ENCODE results near the gene CAPZB.

Gene CAPZB

DNA sequence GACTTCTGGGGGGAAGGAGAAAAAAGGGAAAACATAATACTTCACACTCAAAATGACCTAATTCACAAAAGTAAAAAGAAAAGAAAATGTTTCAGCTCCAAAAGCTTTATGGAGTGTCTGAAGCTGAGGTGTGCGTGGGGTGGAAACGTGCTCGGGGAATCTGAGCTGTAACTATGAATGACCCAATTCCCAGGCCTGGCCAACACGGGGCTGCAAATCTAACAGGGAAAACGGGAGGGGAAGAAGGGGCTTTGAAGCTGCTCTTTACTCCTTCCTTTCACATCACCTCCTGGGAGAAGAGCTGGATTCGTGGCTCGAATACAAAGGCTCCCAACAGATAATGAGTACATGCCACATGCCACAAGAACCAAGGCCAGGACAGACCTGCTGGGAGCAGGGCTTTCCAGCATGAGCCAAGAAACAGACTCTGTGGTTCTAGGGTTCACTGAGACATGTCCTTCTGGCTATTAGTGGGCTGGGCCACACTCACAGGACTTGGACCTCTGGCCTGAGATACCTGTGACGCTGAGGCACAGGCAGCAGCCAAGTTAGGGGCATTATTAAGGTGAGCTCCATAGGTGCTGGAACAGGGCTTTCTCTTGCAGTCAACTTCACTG is 121.7 kb downstream of the CAPZB start:
- DNase-seq: no peak

DNA sequence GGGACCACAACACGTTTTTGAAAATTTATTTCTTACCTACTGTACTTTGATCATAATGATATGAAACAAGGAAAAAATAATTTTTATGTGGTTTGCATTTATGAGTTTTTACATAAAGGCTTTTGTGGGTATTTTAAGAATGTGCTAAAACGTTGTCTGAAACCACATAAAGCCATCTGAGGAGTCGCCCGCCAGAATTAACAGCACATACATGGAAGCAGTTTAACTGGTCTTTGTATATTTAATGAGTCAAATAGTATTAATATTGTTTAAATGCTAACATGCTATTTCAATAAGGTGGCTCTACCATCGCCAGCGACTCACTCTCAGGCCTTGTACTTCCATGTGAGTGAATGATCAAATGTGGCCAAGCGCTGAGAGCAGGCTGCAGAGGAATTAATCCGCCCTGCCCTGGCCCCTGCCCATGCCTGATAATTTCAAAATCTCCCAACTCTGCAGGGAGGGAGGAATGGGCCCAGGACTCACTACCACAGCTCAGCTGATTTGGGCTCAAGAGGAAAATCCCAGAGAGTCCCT is 123.7 kb downstream of the CAPZB start:
- DNase-seq: no peak

DNA sequence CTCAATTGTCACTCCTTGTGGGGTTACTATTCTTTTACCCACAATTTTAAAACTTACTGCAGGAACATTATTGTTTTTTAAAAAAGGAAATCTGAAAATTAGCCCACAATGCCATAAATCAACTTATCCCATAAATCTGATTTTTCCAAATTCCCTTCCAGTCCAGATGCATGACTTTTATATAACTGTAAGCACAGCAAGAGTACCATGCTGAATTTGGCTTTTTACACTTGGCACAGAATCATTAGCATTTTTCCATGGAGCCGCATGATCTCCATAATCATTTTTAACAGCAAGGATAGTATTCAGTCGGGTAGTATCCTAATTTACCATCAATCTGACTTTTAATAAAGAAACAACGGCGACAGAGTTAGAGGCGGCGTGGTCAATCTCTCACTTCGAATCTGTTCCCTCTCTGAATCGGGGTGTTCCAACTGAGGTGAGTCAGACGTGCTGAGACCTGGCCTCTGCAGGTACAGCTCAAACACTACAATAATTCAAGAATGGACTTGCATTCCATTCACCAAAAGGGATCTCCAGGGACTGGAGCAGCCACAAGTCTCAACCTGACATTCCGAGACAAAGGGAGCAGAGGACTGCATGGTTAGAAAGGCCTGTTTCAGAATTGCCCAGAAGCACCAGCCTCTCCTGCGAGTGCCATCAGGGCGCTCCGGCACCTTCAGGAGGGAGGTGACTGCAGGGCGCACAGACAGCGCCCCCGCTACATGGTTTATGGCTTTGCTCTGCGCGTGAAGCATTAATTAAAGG is 124.3 kb downstream of the CAPZB start:
- DNase-seq: no peak

DNA sequence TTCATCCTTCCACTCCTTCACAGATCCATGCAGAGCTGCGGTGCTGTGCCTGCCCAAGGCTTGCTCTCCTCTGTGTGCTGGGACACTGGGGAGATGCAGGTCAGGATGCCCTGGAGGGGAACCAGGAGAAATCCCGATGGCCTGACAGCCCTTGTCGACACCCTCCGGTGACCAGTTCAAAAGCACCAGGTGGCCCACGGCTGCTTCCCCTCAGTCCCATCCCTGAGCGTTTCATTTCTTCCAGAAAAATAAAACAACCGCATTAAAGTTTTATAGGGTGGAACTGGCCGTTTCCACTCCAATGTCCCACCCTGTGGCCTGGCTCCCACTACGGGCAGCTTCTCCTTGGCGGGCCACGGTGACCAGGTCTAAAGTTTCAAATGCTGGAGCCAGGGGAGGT is 124.9 kb downstream of the CAPZB start:
- no peak for DNase-seq

DNA sequence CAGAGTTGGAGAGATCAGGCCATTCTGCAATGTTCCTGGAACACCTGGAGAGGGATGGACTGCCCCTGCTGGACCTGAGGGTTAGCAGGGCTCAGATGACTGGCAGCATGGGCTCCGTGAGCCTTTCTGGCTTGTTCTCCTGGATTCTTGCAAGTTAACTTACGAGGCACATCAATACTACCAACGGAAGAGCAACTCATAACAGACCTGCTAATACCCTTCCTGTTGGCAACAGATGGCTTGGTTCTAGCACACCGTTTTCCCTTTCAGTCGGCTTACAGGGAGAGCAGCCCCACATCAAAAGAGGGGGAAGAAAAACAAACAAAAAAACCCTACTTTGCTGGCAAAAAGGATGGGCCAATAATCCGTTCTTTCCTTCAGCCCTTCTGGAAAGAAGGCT is 125.3 kb downstream of the CAPZB start:
- no peak for DNase-seq

DNA sequence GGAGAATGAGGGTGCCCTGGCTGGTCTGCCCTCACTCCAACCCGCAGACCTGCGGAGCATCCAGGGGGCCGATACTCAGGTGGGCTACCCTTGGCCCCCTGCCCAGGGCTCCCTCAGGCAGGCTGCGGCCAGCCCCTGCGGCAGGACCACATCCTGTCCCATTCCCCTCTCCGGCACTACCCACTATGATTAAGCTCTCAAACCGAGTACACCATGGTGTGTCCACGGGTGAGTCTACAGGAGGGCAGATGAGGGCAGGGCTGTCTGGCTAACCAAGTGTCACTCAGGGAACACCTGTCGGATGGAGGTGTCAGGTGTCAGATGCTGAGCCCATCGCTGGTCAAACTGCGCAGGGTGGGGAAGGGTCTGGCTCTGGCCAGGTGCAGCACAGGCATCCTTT is 126.0 kb downstream of the CAPZB start:
- no peak for DNase-seq

DNA sequence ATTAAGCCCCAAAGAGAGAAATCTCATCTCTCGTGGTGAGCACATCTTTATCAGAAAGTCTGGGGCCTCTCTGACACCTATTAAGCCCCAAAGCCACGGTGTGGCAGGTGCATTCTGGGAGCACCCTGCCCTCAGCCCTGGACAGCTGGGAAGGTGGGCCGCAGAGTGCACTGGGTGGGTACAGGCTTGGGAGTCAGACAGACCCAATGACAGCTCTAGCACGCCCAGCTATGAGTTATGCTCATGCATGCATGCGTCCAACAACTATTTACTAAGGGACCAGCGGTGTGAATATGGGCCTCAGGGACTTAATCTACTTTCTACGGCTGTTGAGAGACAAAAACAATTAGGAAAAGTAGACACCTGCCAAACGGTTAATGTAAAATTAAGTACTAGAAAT is 126.6 kb downstream of the CAPZB start:
- no peak for DNase-seq

DNA sequence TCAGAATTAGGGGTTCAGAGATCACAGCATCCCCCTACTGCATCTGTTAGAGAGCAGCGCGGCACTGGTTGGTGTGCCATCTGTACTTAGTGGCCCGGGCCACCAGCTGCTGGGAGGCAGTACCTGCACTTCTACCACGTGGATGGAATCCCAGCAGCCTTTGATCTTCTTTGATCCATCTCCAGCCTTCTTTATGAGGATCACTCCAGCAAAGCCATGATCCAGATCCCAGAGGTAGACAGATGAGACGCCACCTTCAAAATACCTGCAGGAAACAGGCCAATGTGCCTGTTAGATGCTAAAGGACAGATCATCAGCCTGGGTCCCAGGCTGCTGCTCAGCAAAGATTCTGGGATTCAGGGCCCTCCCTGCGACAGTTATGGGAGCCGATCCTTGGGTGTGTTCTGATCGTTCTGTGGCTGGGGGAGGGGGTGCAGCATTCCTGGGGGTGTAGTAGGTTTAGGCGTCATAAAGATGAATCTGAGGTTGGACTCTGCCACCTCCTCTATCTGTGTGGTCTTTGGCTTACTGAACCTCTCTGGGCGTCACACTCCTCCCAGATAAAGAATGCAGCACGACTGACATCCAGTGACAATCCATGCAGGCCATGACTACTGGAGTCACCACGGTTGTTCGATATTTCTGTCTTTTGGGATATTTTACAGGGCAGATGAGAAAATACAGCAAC is 127.9 kb downstream of the CAPZB start:
- DNase-seq: no peak

DNA sequence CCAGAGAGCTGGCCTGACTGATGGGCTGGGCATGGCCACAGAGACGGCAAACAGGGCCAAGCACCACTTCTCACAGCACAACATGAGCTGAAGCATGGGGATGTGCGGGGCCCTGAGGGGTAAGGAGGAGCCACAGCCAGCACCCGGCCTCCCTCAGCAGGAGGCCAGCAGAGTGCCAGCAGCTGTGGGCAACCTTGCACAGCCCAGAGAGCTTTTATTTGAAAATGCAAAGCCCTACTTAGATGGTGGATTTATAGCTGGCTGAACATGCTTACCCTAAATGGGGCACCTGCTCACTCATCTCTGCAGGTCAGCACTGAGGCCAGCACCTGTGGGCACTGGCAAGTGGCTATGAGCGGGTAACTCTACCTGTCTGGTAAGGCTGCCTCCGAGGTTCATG is 129.1 kb downstream of the CAPZB start:
- DNase-seq: no peak

DNA sequence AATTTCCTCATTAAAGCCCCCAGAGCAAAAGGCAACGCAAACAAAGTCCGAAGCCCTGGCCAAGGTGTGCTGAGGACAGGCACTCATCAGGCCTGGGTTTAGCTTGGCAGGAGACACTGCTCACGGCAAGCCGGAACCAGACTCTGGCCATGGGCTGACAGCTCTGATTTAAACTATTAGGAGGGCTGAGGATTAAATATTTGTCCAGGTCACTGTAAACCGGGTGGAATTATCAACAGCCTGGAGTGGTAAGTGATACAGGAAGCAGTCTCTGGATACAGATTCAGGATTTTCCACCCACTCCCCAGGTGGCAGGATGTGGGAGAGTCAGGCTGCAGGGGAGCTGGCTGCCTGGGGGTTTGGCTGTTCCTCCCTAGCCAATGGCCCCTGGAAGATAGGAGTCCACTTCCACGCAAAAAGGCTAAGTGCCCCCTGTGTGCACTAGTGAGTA is 130.8 kb downstream of the CAPZB start:
- no peak for DNase-seq

DNA sequence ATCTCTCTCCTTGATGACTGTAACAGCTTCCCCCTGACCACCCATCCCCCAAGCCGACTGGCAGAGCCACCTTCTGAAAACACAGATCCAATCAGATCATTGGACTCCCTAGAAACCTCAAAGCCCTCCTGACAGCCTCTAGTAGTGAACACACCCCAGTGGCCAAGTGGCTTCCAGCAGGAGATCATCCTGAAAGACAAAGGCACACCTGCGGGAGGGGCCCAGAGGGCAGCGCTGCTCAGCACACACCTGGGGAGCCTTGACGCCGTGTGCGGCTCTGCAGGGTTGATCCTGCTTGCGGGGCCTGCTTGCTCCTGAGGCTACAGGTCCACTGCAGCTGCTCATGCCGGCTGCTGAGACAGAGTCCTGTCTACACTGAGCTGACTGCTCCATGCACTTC is 131.7 kb downstream of the CAPZB start:
- no peak for DNase-seq

DNA sequence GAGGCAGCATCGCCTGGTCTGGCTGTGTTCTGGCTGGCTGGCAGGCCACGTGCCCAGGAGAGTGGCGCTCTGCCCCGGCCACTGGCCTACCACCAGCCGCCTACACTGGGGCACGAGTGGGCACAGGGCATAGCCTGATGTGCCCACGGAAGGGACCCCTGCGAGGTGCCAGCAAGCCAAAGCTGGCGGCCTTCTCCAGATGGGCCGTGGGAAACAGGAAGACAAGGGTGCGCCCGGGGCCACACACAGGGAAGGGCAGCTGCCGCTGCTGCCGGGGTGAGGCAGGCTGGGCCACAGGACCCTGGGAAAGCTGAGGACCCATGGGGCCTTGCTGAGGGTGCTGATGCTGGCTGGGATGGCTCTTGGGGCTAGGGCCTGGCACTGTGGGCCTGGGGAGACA is 132.5 kb downstream of the CAPZB start:
- DNase-seq: no peak

DNA sequence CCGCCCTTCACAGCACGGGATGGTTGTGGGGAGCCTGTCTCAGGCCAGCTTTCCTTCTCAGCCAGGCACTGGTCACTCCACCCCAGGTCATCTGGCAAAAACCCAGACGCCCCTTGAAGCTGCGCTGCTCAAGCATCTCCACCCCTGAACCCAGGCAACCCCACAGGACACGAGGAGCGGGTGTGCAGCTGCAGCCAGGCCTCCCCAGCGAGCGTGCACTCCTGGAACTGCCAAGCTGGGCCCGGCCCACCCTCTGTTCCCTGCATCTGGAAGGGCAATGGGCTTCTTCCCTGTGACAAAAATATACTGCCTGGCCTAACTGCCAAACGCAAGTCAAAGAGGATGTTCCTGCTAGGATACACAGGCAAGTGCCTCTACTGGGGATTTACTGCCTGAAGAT is 133.5 kb downstream of the CAPZB start:
- no peak for DNase-seq

DNA sequence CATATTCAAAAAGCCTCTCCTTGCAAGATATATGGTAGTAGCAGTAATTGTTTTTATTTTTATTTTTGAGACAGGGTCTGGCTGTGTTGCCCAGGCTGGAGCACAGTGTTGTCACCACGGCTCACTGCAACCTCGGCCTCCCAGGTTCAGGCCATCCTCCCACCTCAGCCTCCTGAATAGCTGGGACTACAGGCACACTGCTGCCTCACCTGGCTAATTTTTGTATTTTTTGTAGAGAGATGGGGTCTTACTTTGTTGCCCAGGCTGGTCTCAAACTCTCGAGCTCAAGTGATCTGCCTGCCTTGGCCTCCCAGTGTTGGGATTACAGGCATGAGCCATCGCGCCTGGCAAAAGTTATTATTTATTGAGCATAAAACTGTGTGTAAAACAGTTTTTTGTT is 134.8 kb downstream of the CAPZB start:
- no peak for DNase-seq

DNA sequence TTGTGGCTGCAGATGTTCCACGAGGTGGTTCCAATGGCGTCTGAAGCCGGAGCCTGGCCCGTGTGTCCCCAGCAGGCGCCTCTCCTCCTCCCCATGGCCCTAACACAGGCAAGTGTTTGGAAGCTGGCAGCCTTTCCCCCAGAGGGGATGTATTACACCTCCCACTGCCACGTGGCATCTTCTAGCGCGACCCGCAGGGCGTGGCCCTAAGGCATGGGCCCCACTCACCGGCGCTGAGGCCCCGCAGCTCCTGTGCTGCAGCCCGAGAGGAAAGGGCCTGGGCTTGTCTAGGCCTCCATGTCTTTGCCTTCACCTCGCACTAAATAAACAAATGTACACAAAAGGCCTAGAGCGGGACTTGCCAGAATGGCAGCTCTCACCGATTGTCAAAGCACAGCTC is 135.3 kb downstream of the CAPZB start:
- no peak for DNase-seq

DNA sequence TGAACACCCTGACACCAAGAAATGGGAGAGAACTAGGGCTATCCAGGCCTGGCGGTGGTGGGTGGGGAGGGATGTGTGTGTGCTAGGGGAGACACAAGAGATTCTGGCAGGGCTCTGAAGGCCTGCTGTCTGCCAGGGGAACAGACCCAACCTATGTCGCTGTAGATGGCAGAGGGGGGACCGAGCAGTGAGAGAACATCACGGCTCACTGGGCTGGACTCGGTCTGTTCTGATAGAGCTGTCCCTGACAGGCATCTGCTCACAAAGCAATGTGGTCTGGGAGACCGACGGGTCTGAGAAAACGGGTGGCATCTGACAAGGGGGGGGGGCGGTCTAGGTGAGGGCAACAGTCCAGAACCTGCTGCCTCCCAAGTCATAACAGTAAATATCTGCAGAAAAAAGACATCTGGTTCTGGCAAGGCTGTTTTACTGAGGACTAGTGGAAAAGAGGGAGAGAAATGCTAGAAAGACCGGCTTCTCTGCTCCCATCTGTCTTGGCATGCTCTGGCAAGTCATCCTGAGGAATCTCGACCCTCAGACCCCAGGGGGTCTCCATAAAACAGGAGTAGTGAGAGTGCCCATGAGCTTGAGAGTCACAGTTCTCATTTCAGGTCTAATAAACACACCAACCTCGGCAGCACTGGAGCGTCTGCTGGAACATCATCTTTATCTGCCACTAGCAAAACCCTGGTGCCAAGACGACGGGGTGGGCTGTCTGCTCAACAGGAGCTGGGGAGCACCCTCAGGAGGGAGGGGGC is 136.7 kb downstream of the CAPZB start:
- no peak for DNase-seq

DNA sequence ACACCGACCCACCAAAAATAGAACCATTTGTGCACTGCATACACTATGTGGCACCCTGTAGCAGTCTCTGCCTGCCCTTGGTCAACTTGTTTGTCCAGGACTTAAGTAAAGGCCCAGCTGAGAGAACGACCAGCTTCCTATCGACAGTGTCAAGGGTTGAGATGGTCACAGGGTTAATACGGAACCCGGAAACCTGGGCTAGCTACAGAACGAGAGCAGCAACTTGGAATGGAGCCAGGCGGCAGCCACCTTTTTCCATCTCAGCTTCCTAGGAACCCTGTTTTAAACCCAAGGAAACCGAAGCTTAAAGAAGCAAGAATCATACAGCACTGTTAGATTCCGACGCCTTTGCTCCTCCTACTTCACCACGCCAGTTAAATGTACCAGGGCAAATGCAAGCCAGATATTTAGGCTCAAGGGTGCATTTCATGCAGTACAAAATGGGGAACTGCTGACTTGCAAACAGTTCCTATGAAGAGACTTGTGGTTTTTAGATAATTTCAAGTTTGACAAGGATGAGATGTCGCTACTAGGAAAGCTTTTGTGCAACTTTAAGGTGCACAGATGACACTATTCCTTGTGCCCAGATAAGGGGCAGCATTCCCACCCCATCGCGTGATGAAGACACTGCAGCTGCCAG is 137.7 kb downstream of the CAPZB start:
- no peak for DNase-seq

DNA sequence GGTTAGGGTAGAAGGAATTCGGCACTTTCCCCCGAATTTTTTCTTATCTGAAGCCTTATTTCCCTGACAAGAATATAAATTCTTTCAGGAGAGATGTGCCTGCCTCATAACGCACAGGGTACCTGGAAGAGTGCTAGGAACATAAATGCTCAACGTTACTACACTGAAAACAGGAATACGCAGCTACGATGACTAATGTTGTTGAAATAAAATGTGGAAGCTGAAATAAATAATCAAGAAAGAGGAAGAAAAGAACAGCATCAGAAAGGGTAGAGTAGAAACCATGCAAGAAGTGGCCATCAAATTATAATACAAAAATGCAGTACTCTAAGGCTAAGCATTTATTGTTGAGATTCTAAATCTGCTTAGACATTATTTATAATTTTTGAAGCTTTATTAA is 139.3 kb downstream of the CAPZB start:
- no peak for DNase-seq

DNA sequence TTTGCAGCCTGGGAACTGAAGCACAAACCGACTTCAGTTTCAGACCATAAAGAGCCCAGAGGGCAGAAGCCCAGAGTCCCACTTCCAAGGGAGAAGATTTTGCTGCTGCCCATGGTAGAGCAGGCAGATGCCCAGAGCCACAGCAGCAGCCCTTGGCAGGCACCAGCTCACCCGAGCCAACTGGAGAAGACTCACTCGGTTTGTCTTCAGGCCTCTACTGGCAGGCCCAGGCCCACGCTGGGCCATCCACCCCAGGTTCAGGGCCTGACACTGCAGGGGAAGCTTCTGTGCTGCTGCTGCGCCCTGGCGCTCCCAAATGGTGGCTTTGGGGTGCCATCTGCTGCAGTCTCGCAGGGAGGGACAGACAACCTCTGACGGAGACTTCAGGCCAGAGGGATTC is 139.9 kb downstream of the CAPZB start:
- no peak for DNase-seq

DNA sequence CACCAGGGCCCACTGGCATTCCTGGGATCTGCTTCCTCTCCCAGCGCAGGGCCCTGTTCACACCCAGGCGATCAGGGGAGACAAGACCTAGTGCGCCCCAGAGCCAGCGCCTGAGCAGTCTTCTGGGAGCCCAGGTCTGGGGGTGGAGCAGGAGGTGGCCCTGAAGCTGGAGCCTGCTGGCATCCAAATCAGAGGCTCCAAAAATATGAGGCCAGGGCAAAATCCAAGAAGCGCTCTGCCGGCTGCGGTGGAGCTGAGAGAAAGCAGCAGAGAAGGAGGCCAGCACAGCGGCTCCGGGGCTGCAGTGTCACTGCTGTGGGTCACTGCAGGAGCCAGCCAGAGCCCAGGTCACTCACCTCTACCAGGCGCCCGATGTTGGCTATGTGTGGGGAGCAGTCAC is 140.5 kb downstream of the CAPZB start:
- no peak for DNase-seq

DNA sequence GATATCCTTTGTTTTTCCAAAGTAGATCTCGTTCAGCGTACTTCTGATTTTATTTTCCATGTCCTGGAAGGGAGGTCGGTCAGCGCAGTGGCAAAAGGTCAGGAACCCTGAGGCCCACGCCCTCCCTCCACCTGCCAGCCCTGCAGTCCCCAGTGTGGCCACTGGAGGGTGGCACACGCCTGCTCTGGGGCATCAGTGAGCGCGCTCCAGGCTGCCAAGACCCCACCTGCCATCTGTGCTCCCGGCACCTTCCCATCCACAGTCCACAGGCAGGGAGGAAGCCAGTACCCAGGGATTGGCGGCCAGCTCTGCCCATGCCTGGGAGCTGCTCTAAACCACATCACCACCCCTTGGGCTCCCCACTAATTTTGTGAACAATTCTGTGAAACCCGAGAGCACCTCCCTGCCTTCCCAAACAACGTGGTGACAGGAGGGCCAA is 140.9 kb downstream of the CAPZB start:
- DNase-seq: peak; percentile 18

DNA sequence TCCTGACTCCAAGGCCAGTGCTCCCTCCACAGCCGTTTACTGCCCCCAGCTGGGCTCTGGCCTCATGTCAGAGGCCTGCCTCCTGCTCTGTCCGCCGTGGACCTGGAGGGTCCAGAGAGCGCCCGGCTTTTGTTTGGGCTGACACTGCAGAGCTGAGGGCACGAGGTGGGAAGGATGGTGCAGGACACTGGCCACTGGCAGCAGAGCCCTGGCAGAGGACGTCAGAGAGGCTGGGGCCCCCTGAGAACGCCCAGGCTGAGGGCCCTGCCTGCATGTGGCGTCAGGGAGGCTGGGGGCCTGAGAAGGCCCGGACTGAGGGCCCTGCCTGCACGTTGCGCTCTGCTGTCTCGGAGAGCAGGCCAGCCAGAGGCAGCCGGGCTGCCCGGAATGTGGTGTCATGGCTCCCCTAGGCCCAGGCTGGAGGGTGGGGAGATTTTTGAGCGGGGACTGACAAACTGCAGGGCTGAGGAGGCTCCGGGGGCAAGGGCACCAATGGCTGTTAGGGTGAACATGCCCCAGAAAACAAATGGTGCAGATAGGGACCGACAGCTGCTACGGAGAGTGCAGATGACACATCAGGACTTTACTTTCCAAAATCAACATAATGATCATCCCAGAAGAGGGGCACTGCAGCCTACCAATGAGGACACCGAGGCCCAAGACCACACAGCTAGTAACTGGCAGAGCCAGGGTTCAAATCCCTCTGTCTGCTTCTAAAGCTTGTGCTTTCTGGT is 141.6 kb downstream of the CAPZB start:
- no peak for DNase-seq
